Measurements from ENCODE around the gene ABCA8.

ABCA8 gene

DNA sequence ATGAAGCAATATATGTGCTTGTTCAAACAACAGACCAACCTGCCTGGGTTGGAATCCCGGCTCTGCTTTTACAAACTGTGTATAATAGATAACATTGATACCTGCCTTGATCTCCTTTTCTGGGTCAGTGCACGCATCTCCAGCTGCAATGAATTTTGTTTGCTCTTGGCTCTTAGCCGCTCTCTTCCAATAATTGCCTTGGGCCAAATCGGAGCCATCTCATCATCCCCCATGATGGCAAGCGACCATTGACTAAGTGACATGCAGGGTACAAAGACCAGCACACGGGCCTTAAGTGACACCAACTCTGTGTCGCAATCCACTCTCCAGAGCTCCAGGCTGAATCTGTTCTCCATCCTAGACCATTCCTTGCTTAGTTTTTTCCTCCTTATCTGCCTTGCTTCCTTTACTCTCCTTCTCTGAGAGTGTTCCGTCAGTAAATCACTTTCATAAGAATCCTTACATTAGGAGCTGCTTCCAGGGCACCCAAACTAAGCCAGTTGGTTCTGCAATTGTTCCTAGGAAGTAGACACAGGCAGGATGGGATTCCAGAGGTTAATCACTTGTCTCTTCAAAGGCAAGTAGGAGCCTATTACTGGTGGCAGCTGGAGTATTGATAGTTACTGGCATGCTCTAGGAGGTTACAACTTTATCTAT, 134.2 kb downstream of the ABCA8 start:
- no peak for DNase-seq (ENCODE audit: low spot score in 2 of 2)
- in situ Hi-C loops (cut with MboI; ENCODE audit: low sequenced_read_pairs) = no loop called here
- no peaks in the 10 kb centered on the region for H3K4me1 ChIP-seq

GRCh38 chr17:68820476-68820824, 134.7 kb downstream of the ABCA8 start:
- Histone ChIP-seq H3K4me1 (no peaks in the 10 kb centered on the region), H3K9me3 (no peaks in the 10 kb centered on the region), H3K27me3 (ENCODE audit: low read depth) (no peaks in the 10 kb centered on the region), H3K36me3 (replicated peaks) (no peaks in the 10 kb centered on the region), H3K4me3 (no peak overlapping the region)
- no peak for DNase-seq (ENCODE audit: low spot score in 2 of 2)
- in situ Hi-C loops (cut with MboI; ENCODE audit: low sequenced_read_pairs) = no loop called here

More for the DNA sequence above, 134.2 kb downstream of the ABCA8 start:
- Histone ChIP-seq H3K27me3 (ENCODE audit: low read depth) (no peaks in the 10 kb centered on the region), H3K4me3 (no peak overlapping the region), H3K9me3 (no peaks in the 10 kb centered on the region), H3K36me3 (replicated peaks) (no peaks in the 10 kb centered on the region)

DNA sequence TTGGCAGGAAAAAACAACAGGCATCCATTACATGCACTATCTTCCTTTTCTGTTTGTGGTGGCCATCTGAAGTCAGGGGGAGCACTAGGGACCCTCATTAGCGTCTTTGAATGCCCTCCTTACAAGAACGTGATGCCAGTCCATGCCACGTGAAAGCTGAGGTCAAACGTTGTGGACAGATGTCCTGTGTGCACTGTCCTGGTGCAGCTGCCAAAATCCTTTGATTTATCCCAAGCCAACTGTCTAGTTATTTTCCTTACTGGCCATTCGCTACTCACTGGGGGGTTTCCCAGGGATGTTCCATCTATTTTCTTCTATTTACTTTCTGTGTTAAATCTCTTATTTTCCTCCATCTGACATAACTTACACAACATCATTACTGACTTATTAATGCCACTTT, 135.7 kb downstream of the ABCA8 start:
- Histone ChIP-seq H3K9me3 (no peaks in the 10 kb centered on the region), H3K27me3 (ENCODE audit: low read depth) (no peaks in the 10 kb centered on the region), H3K36me3 (replicated peaks) (no peaks in the 10 kb centered on the region), H3K4me1 (no peaks in the 10 kb centered on the region), H3K4me3 (no peak overlapping the region)
- no peak for DNase-seq (ENCODE audit: low spot score in 2 of 2)
- in situ Hi-C loops (cut with MboI; ENCODE audit: low sequenced_read_pairs) = no loop called here

All from HAP-1 (cell line).